ENCODE data around the gene RHEB. TPM values are rescaled to one million over a fixed set of nuclear protein-coding genes. Genes with fewer than 3 reads are reported as not detected.

Gene RHEB
- total and polyA plus RNA-seq, 2 donors (not counting 3 experiments of a cell fraction or from before 2014, with no cell fraction given): 59.4 to 108 TPM

GRCh38 chr7:151566897-151567320, 47.2 kb upstream of the RHEB start:
- no peak for FAIRE-seq

More at GRCh38 chr7:151566897-151567320, 47.2 kb upstream of the RHEB start:
- Histone ChIP-seq H3K4me1 (ENCODE audit: control insufficient read depth, extremely low read depth, insufficient read depth, low read length) (no peaks in the 10 kb centered on the region), H3K9ac (replicated peaks; ENCODE audit: extremely low read depth, insufficient read depth, low read length) (no peak overlapping the region), H3K9me3 (replicated peaks; ENCODE audit: control insufficient read depth, insufficient read depth, low read length) (no peaks in the 10 kb centered on the region), H3K36me3 (ENCODE audit: control insufficient read depth in 2 of 2, extremely low read depth in 1 of 2, insufficient read depth in 2 of 2, low read length in 2 of 2) (peaks cover 8 to 10% of the 10 kb centered on the region in 2 experiments), H3K27ac (ENCODE audit: insufficient read depth, low read depth, low read length) (no peak overlapping the region), H3K4me2 (ENCODE audit: insufficient read depth, low read length) (no peak overlapping the region), H3K27me3 (ENCODE audit: control insufficient read depth in 2 of 2, insufficient read depth in 2 of 2, low read length in 2 of 2) (no peaks in the 10 kb centered on the region), H3K79me2 (ENCODE audit: control insufficient read depth, insufficient read depth, low read length) (no peaks in the 10 kb centered on the region), H2AFZ (ENCODE audit: low read depth, low read length) (no peak overlapping the region), H3K9me1 (replicated peaks; ENCODE audit: control insufficient read depth, extremely low read depth, insufficient read depth, low read length) (no peaks in the 10 kb centered on the region), H4K20me1 (replicated peaks; ENCODE audit: control insufficient read depth, extremely low read depth, insufficient read depth, low read length) (no peaks in the 10 kb centered on the region), H3K4me3 (replicated peaks in 1 of 3; ENCODE audit: insufficient read depth in 1 of 3, low read depth in 1 of 3, low read length in 3 of 3) (no peak overlapping the region)
- no peak for DNase-seq (ENCODE audit: low read depth, low spot score)
- no TSS peak for BruUV-seq (replicated peaks)
- intact Hi-C loops (cut with micrococcal nuclease) (no loop called here), dilution Hi-C loops (cut with MboI; ENCODE audit: extremely low pct_ligation_motif_present, low sequenced_read_pairs) (no loop called here)
- ChIA-PET CTCF (interaction anchor here (0.6 to 1.4 kb wide), 4 partner anchors 20 to 197 kb away, joined by 3 read pairs; no protein-coding TSS in a partner anchor), POLR2A (no interaction called here)
- TF ChIP-seq EZH2 (IDR thresholded peaks at IDR 0.05; ENCODE audit: borderline replicate concordance, low read depth, low read length, severe bottlenecking) (no peak), JUN (IDR thresholded peaks at IDR 0.05; ENCODE audit: borderline replicate concordance, insufficient read depth, insufficient read length, low read depth) (no peak), CTCF (IDR thresholded peaks at IDR 0.05; ENCODE audit: extremely low read depth in 1 of 2, insufficient read depth in 1 of 2, low read depth in 1 of 2, low read length in 2 of 2) (no peak), GATA2 (IDR thresholded peaks at IDR 0.05; ENCODE audit: insufficient read depth, insufficient read length, low read depth, low read length) (no peak), MYC (IDR thresholded peaks at IDR 0.05; ENCODE audit: low read depth, low read length) (no peak), MAX (IDR thresholded peaks at IDR 0.05; ENCODE audit: insufficient read depth, insufficient read length) (no peak), POLR2A (IDR thresholded peaks at IDR 0.05; ENCODE audit: low read depth, low read length) (no peak), FOS (IDR thresholded peaks at IDR 0.05; ENCODE audit: borderline replicate concordance, insufficient read depth, low read length) (no peak), POLR2AphosphoS5 (IDR thresholded peaks at IDR 0.05; ENCODE audit: insufficient read depth, low read depth, low read length) (no peak)

Data from endothelial cell of umbilical vein (primary cell).